B cell (primary cell): ENCODE measurements around the gene ITGB1BP2. TPM values are rescaled to one million over a fixed set of nuclear protein-coding genes. Genes with fewer than 3 reads are reported as not detected.

Experiments used
- ATAC-seq: fragments of 200-7000 bp; cut with Tn5 transposase; one replicate; pipeline ENCODE4 v1.10.0; 2021; ENCODE audit warnings: low read depth, mild to moderate bottlenecking, moderate number of reproducible peaks, moderate library complexity
- CTCF ChIA-PET: fragments of 350-600 bp; sonication (Branson Sonifier 250); formaldehyde crosslinking; loops from one replicate; lab custom pipeline; 2021; ENCODE audit warnings: antibody characterized with exemption, inconsistent platforms; lab: Charles Lee
- POLR2A ChIA-PET: fragments of 350-600 bp; sonication (Branson Sonifier 250); formaldehyde crosslinking; loops from one replicate; lab custom pipeline; 2021; ENCODE audit warnings: antibody characterized with exemption; lab: Charles Lee
- DNase-seq: peaks from one replicate; pipeline ENCODE4 v3.0.0; 2013
- H2AFZ ChIP-seq: 2 replicates; pipeline ENCODE4 v1.6.1; 2012; ENCODE audit warnings: mild to moderate bottlenecking, low read depth, low read length; ENCODE audit not compliant: insufficient read depth, poor library complexity, severe bottlenecking
- H3K27ac ChIP-seq, 2 donors: 1 replicate in 1 of 2; 2 replicates in 1 of 2; pipeline ENCODE4 v1.5.1; 2012 to 2013; ENCODE audit warnings: low read length in 2 of 2, mild to moderate bottlenecking in 2 of 2, moderate library complexity in 1 of 2
- H3K27me3 ChIP-seq, 4 experiments: fragments of 200-600 bp in 1 of 4; sonication (generic) in 1 of 4; replicated peaks in 1 of 4; 1 replicate in 2 of 4; 2 replicates in 2 of 4; pipeline versions ENCODE4 v1.6.1 to v1.7.0; 2013 to 2016; ENCODE audit warnings: low read length in 3 of 4, mild to moderate bottlenecking in 2 of 4, mixed read lengths in 1 of 4, moderate library complexity in 1 of 4; ENCODE audit not compliant: insufficient read depth in 4 of 4, control insufficient read depth in 3 of 4; ENCODE audit errors: control extremely low read depth in 1 of 4
- H3K36me3 ChIP-seq, 2 experiments: replicated peaks in 1 of 2; 1 replicate in 1 of 2; 2 replicates in 1 of 2; pipeline versions ENCODE4 v1.6.1 to v1.7.1; 2013; ENCODE audit warnings: low read length in 1 of 2; ENCODE audit not compliant: insufficient read depth in 2 of 2, control insufficient read depth in 1 of 2; ENCODE audit errors: control extremely low read depth in 1 of 2, extremely low read depth in 1 of 2
- H3K4me1 ChIP-seq, 2 donors: fragments of 200-600 bp in 1 of 2; sonication (generic) in 1 of 2; 1 replicate in 1 of 2; 2 replicates in 1 of 2; pipeline versions ENCODE4 v1.5.1 to v1.6.1; 2013 to 2017; ENCODE audit warnings: low read length in 2 of 2; ENCODE audit not compliant: control insufficient read depth in 2 of 2, insufficient read depth in 2 of 2
- H3K4me2 ChIP-seq: replicated peaks from 2 replicates; pipeline ENCODE3; 2012; ENCODE audit warnings: mild to moderate bottlenecking, low read depth, low read length; ENCODE audit not compliant: poor library complexity, severe bottlenecking
- H3K4me3 ChIP-seq, 5 experiments: fragments of 200-600 bp in 1 of 5; sonication (generic) in 1 of 5; 1 replicate in 3 of 5; 2 replicates in 2 of 5; pipeline versions ENCODE4 v1.5.1 to v1.7.0; 2011 to 2016; ENCODE audit warnings: low read length in 4 of 5, mild to moderate bottlenecking in 4 of 5, low read depth in 2 of 5, control low read depth in 1 of 5, moderate library complexity in 1 of 5; ENCODE audit not compliant: insufficient read depth in 1 of 5; ENCODE audit errors: control extremely low read depth in 1 of 5, extremely low read depth in 1 of 5
- H3K79me2 ChIP-seq: fragments of 200-600 bp; sonication (generic); one replicate; pipeline ENCODE4 v1.6.0; 2016; ENCODE audit warnings: low read length; ENCODE audit not compliant: control insufficient read depth, insufficient read depth
- H3K9ac ChIP-seq: fragments of 200-600 bp; sonication (generic); 2 replicates; pipeline ENCODE4 v1.6.1; 2017; ENCODE audit warnings: mild to moderate bottlenecking, low read length, moderate library complexity
- H3K9me3 ChIP-seq, 3 donors: one replicate each; pipeline versions ENCODE4 v1.6.1 to v1.7.1; 2013; ENCODE audit warnings: low read length in 2 of 3; ENCODE audit not compliant: control insufficient read depth in 2 of 3, insufficient read depth in 1 of 3; ENCODE audit errors: control extremely low read depth in 1 of 3
- H4K20me1 ChIP-seq: 2 replicates; pipeline ENCODE4 v1.6.0; 2012; ENCODE audit warnings: mild to moderate bottlenecking, low read length; ENCODE audit not compliant: insufficient read depth, control insufficient read depth, poor library complexity, severe bottlenecking
- H3K27ac Mint-ChIP-seq: one replicate; pipeline ENCODE4 v1.8.0; 2021; ENCODE audit warnings: mixed read lengths
- H3K27me3 Mint-ChIP-seq: one replicate; pipeline ENCODE4 v1.8.0; 2021; ENCODE audit warnings: mixed read lengths
- H3K4me1 Mint-ChIP-seq: one replicate; pipeline ENCODE4 v1.8.0; 2021; ENCODE audit warnings: mixed read lengths
- H3K4me3 Mint-ChIP-seq: one replicate; pipeline ENCODE4 v1.8.0; 2021; ENCODE audit warnings: mixed read lengths
- H3K9me3 Mint-ChIP-seq: one replicate; pipeline ENCODE4 v1.8.0; 2022; ENCODE audit warnings: mixed read lengths; ENCODE audit not compliant: insufficient read depth
- EZH2 ChIP-seq: IDR thresholded peaks from 2 replicates; pipeline ENCODE4 v1.6.1; 2012; ENCODE audit warnings: borderline replicate concordance, low read depth, mild to moderate bottlenecking, moderate library complexity, low read length; ENCODE audit not compliant: insufficient read depth, poor library complexity, severe bottlenecking
- WGBS: methylation state at CpG from one replicate; pipeline ENCODE4 v1.1.5; 2013; ENCODE audit warnings: missing lambda C conversion rate; ENCODE audit not compliant: insufficient coverage; 5-methylcytosine and 5-hydroxymethylcytosine counted together
- intact Hi-C: fragments of 100-400 bp; cut with micrococcal nuclease; formaldehyde crosslinking; loops from one replicate; pipeline ENCODE4 v1.10.0; 2022
- polyA plus RNA-seq: library from polyadenylated mRNA; depleted of rRNA; stranded (reverse); fragments of >200 nt; gene quantifications from 2 replicates; pipeline ENCODE4 v1.2.3, GENCODE V29; 2012
- total RNA-seq, 2 donors: library from RNA; stranded (reverse); fragments of 120-200 nt in 1 of 2; gene quantifications; 1 replicate in 1 of 2; 2 replicates in 1 of 2; pipeline versions ENCODE4 v1.2.3 to v1.2.4, GENCODE V29; 2013 to 2022
- TF ChIP-seq, protein P1 (sequence below): fragments of 200-600 bp; IDR thresholded peaks from one replicate; pipeline ENCODE4 v1.8.0; 2022; ENCODE audit warnings: antibody characterized with exemption, mild to moderate bottlenecking

Gene ITGB1BP2
- total and polyA plus RNA-seq, 2 donors (not counting 1 experiment from before 2014, with no cell fraction given), result 2.2 to 3.7 TPM

DNA sequence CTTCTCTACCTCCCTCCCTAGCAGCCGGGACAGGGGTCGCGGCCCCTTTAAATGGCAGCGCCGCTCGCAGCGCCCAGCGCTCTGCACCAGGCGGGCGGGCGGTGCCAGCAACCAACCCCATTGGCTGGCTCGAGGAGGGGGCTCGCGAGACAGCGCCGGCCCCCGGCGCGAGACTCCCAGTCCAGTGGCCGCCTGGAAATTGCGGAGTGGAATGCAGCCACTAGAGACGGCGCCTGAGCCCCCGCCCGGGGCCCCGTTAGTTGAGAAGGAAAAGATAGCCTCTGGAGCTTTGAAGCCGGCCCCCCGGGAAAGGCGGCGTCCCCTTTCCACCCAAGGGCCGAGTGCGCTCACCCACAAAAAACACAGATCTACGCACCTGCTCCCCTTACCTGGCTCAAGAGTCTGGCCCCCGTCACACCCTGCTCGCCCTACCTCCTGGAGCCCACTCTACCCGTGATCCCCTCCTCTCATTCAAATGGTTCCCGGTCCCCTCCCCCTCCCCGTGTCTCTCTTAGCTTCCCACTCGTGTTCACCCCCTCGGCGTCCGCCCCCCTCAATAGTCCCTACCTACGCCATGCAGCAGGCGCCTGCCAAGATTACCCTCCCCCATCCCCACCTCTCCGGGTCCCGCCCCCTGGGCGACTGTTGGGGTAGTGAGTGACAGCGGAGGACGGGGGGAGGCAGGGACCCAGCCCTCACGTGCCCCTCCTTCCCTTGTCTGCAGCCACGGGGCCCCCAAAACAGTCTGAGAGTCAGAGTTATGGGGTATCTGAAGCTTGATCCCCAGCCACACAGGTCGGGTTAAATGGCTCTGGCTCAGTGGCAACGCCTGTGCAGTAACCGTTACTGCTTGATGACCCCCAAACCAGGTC lies 47.2 kb upstream of the ITGB1BP2 start, which contains the start of gene ZMYM3:
TSS of gene ZMYM3 (minus strand) at position 49 of the 872 bp plus-strand sequence. CDS start 885 bp downstream, outside the sequence.
- peak within 1 kb of the TSS; percentile 82 for H2AFZ ChIP-seq
- H3K27ac ChIP-seq, result peak within 1 kb of the TSS; percentile 84 to 87

More for the DNA sequence above, 47.2 kb upstream of the ITGB1BP2 start, which contains the start of gene ZMYM3:
- H3K9ac ChIP-seq, result peak within 1 kb of the TSS; percentile 76
- H3K9me3 Mint-ChIP-seq, result no peaks in the 10 kb centered on the region
- peak within 1 kb of the TSS; percentile 89 for H3K27ac Mint-ChIP-seq
- no peaks in the 10 kb centered on the region for H3K27me3 ChIP-seq
- peak within 1 kb of the TSS; percentile 84 for H3K4me2 ChIP-seq
- H3K4me1 Mint-ChIP-seq, result peaks cover 23% of the 10 kb centered on the region
- H3K9me3 ChIP-seq, result no peaks in the 10 kb centered on the region
- peaks cover 0 to 3% of the 10 kb centered on the region in 2 experiments for H3K36me3 ChIP-seq
- no peaks in the 10 kb centered on the region for H3K27me3 Mint-ChIP-seq
- no peak for TF ChIP-seq EZH2
- TF ChIP-seq, protein P1, sequence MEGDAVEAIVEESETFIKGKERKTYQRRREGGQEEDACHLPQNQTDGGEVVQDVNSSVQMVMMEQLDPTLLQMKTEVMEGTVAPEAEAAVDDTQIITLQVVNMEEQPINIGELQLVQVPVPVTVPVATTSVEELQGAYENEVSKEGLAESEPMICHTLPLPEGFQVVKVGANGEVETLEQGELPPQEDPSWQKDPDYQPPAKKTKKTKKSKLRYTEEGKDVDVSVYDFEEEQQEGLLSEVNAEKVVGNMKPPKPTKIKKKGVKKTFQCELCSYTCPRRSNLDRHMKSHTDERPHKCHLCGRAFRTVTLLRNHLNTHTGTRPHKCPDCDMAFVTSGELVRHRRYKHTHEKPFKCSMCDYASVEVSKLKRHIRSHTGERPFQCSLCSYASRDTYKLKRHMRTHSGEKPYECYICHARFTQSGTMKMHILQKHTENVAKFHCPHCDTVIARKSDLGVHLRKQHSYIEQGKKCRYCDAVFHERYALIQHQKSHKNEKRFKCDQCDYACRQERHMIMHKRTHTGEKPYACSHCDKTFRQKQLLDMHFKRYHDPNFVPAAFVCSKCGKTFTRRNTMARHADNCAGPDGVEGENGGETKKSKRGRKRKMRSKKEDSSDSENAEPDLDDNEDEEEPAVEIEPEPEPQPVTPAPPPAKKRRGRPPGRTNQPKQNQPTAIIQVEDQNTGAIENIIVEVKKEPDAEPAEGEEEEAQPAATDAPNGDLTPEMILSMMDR, result no peak
- H3K4me1 ChIP-seq, result peaks cover 15 to 22% of the 10 kb centered on the region in 2 donors
- peaks cover 8% of the 10 kb centered on the region for H3K79me2 ChIP-seq
- peak; percentile 85 for DNase-seq
- H4K20me1 ChIP-seq, result no peaks in the 10 kb centered on the region
- CTCF ChIA-PET, result interaction anchor here (0.7 to 2.5 kb wide), 5 partner anchors 29 to 112 kb away, joined by 3 to 14 read pairs (median 3); partner anchors contain the start of genes NONO and TAF1
- peak within 1 kb of the TSS; percentile 88 for H3K4me3 Mint-ChIP-seq
- H3K4me3 ChIP-seq, result peak within 1 kb of the TSS; percentile 65 to 84 (median 80)
- peak; percentile 79 for ATAC-seq
- POLR2A ChIA-PET, result interaction anchor here (0.6 to 3.1 kb wide), 10 partner anchors 29 to 1023 kb away, joined by 3 to 43 read pairs (median 4); partner anchors contain the start of genes IL2RG, MED12, NLGN3 and NONO
- WGBS, result 1% methylated on average over 20 of the region's 54 CpGs
- intact Hi-C loops, result loop anchor here (1.0 to 10.0 kb wide), 7 partner anchors 29 to 280 kb away; partner anchors contain the start of genes FOXO4, IL2RG, NONO and OGT
